Limb (tissue), 2 donors: ENCODE data around the gene RNF217.
"Not testable (repeated sequence)": the region's sequence is repeated elsewhere in the genome, so short reads cannot be mapped to it uniquely, and the experiment has no call there.

ENCODE experiments used
- DNase-seq, 2 donors: peaks; one replicate each; pipeline ENCODE4 v3.0.0-alpha.2; 2016; ENCODE audit errors: extremely low spot score in 2 of 2

RNF217 gene

DNA sequence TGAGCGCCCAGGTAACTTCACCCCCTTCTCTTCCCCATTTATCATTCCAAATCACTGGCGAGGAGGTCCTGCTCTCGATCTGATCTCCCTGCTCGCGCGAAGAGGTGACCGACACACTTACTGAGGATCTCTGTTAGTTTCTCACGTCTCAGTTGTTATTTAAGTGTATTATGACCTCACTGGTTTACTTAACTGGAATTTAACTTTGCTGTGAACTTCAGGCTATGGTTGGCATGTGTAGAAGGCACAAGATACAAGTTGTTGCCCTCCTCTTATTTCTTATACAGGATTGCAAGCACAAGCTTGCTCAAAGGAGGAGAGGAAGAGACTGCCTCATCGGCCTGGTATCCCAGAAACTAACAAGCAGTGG is 1.2 kb downstream of the RNF217 start:
- peak in 1 of 2 donors; percentile 13 for DNase-seq

DNA sequence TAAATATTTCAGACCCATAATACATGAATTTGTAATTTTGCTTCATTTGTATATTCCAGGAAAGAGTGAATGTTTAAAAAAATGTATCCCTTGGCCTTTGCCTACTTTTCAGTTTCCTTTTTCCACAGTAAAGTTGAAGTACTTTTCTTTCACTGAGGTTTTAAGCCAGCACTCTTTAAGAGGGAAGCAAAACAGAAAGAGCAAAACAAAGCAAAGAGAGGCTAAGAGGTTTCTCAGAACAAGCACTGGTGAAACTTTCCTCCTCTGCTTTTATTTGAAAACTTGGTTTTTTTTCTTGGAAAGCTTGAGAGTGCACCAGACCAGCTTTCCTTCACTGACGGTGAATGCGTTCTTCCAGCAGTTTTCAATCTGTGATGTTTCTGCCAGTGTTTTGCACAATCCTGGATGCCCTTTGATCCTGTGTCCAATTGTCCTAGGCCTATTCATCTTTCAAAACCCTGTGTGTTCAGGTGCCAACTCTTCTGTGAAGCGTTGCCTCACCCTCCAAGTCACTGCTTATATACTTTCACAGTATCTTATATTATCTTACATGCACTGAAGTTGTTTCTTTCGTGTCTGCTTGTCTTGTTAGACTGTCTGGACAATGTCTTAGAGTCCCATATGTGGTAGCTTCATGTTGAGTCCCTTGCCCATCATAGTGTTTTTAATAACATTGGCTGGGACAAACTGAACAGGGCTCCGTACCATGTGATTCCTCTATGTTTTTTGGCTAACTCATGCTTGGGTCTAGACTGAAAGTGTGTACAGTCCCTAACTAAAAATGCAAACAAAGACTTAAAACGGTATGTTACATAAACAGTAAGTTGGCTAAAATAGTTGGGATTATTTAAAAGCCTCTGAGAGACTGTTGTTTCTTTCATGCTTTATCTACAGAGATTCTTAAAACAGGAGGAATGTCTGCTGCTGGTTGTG is 1.9 kb downstream of the RNF217 start:
- DNase-seq: peak in 1 of 2 donors; percentile 11

DNA sequence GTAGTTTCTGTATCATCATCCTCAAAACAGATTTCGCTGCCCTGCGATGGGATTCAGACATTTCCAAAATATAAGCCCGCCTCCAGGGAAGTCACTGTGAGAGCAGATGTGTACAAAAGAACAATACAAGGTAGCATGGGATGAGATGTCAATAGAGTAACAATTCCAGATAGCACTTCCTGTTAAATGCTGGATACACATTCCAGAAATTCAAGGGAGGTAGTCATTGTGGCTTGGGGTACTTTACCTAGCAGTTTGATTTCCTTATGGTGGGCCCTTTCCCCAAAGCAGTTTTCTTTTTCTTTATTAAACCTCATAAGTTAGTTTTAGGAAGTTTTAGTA is 2.5 kb downstream of the RNF217 start:
- no peak for DNase-seq

DNA sequence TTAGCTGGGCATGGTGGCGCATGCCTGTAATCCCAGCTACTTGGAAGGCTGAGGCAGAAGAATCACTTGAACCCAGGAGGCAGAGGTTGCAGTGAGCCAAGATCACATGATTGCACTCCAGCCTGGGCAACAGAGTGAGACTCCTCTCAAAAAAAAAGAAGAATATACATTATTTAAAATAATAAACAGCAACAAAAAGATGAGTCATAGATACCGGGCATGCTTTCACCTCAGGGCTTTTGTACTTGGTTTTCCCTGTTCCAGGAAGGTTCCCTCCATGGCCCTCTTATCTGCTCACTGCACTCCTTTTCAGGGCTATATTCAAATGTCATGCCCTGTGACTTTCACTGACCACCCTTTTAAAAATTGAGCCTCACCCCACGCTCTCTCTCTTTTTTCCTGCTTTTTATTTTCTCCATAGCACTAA is 3.2 kb downstream of the RNF217 start:
- not testable (repeated sequence) for DNase-seq

DNA sequence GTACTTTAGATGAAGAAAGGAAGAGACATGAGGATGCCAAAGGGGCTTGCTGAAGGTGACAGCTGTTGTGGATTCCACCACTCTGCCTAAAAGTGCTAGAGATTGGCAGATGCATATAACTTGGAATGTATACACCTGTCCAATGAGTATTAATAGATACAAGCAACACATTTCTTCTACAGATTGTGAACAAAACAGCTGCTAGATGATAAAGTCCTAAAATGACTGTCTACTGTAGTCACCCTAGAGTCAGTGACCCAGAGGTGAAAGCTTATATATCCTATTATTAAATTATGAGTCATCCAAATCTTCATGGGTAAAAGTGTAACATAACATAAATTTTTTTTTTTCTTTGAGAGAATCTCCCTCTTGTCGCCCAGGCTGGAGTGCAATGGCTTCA is 5.2 kb downstream of the RNF217 start:
- DNase-seq: peak in 1 of 2 donors; percentile 7

DNA sequence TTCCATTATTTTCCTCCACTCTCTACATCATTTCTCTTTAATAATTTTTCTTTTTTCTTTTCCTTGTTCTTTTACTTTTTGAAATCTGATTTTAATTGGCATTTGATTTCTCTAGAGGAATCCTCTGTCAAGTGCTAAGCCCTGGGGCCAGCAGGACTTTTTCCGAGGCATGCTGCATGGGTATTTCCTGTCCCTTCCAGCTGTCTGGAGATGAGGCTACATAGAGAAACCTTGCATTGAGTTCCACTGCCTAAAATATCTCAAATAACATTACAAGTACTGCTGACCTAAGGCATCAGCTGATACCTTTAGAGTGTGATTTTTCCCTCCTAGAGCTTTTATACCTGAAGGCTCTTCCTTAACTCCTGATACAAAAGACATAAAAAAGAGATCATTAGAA is 6.2 kb downstream of the RNF217 start:
- peak in 1 of 2 donors; percentile 12 for DNase-seq

DNA sequence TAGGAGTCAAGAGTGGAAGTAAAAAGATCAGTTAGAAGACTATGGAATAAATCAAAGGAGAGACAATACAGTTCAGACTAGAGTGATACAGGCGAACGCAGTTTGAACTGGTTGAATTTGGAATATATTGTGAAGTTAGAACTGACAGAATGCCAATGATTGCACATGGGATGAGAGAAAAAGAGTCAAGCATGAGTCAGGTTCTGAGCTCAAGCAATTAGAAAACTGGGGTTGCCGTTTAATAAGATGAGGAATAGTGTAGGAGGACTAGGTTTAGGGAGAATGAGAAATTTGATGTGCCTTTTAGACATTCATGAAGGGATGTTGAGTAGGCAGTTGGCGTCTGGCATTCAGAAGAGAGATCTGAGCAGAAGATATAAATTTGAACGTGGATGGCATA is 8.0 kb downstream of the RNF217 start:
- no peak for DNase-seq

DNA sequence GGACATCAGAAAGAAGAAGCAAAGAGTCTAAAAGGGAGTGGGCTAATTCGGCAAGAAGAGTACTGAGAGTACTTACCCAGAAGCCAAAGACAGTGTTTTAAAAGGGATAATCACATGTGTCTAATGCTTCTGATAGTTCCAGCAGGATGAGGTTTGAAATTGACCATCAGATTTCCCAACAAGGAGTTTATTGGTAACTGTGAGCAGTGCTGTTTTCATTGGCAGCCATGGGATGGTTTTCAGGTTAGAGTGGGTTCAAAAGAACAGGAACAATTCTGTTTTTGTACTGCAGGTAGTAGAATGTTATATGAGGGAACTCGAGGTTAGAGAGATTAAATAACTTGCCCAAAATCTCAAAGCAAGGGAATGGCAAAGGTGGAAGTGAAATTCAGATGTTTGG is 8.5 kb downstream of the RNF217 start:
- no peak for DNase-seq

DNA sequence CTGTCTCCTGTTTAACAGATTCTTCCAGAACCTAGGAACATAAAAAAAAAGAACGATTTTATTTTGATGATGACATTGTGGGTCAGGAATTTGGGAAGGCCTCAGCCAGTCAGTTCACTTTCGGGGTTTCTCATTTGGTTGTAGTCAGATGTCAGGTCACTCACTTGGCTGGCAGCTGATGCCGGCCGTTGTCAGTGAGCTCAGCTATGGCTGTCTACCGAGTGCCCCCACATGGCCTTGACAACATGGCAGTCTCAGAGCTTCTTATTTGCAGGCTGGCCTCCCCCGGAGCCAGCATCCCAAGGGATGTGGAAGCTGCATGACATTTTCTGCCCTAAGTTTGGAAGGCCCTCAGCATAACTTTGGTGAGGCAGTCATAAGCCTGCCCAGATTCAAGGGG is 11.5 kb downstream of the RNF217 start:
- DNase-seq: no peak

DNA sequence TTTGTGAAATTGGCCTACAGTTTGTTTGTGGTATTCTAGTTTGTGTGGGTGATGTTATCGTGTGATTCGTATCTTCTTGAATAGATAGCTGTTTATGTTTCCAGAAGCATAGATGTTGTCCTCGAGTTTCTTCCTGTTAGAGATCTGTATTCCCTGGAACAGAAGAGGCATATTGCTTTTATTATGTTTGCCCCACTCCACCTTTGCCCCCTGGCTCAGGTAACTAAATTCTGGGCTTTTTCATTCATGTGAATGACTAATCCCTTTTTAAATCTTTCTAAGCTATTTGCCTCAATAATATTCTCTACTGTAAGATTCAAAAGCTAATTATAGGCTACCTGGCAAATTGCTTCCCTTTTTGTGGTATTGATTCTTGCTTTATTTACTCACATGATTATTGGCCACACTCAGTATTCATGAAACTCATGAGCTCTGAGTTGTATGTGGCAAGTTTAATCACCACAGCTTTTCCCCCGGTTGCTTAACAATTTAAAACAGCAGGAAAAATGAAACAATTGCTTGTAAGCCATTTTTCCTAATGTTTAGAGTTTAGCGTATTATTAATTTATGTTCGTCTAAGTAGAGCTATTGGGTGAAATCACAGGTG is 12.6 kb downstream of the RNF217 start:
- no peak for DNase-seq

DNA sequence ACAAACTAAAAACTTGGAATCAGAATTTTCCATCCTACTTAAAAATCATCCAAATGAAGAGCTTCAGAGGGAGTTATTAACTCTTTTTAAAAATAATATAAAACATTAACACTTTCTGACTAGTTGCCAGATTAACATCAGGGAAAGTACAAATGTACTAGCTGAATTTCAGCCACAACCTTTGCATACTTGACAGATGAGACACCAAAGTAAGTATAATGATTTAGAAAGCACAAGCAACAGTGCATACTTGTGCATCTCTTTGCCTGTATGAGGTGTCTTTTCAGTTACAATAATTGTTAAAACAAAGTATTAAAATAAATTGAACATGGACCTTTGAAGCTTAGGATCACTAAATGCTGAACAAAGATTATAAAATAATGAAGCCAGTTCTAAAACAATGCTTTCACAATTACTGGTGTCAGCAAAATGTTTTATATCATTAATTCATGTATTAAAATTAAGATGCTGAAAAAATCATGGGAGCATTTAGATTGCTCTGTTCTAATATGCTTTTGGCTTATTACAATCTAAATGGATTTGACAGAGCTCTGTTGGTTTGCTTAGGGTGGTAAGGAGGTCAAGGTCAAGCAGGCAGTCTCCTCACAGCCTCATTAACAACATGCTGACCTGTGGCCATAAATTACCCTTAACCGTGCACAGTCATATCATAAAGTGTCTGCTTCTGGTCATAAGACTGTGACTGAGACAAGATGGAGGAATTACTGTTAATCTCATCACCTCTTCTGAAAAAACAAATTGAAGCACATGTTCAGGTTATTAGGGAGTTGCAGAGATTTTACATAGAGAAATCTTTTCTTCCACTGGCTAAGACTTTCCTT is 15.1 kb downstream of the RNF217 start:
- no peak for DNase-seq

DNA sequence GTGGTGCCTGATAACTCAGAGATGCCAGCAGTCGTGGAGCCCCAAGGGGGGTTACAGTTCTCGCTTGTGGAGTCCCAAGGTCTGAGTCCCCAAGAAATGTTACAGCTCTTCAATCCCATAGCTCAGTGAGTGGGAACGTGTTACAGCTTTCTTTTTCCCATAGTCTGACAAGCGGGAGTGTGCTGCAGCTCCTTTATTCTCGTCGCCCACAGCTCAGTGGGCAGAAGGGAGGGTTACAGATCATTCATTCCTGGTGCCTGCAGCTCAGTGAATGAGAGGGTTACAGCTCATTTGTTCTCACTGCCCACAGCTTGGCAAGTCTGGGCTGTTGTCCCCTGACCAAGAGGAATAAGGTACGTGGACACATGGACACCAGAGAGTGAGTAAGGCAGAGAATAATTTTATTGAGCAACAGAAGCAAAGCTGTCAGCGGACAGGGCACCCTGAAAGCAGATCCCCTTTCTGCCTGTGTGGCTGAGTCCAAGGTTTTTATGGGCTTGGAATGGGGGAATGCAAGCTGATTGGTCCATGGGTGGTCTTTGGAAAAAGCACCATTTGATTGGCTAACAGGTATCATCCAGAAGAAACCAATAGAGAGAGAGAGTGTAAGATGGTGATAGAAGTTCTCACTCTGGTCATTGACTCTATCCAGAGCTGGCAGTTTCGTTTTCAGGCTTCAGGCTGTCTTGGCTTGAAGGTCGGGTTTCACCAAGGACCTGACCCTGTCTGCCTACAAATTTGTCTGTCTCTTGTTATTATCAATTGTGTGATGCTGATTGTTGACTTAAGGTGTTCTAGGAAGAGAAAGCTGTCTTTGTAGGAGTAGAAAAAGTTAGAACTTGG is 16.4 kb downstream of the RNF217 start:
- DNase-seq: no peak

DNA sequence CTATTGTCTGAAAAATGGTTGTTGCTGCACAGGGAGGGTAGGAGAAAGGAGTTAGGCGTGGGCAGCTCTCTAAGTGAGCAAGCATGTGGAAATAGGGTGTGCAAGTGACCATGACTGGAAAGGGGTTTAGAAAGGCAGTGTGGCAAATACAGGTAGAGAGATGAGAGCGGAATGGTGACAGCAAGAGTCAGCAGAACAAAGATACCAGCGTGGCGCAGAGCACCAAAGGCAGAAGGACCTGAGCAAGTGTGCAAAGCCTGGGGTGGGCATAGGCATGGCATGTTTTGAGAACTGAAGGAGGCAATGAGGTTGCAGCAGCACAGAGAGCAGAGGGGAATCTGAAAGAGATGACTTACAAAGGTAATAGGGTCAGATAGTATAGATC is 17.0 kb downstream of the RNF217 start:
- no peak for DNase-seq

DNA sequence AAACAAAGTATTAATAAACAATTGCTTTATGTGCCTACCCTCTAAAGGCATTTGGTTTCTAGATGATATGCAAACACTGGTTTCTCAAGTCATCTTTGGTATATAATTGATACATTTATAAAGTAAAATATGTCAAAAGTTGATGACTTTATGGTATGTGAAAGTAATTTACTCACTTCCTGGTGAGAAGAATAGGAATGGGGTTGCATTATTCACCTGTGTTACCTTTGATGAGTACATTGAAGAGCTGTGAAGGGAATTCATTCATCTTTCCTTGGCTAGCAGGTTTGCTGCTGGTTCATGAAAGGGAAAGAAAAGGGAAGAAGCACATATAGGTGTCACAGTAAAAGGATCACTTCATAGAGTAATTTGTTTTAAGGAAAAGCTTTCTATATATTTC is 20.4 kb downstream of the RNF217 start:
- DNase-seq: no peak

DNA sequence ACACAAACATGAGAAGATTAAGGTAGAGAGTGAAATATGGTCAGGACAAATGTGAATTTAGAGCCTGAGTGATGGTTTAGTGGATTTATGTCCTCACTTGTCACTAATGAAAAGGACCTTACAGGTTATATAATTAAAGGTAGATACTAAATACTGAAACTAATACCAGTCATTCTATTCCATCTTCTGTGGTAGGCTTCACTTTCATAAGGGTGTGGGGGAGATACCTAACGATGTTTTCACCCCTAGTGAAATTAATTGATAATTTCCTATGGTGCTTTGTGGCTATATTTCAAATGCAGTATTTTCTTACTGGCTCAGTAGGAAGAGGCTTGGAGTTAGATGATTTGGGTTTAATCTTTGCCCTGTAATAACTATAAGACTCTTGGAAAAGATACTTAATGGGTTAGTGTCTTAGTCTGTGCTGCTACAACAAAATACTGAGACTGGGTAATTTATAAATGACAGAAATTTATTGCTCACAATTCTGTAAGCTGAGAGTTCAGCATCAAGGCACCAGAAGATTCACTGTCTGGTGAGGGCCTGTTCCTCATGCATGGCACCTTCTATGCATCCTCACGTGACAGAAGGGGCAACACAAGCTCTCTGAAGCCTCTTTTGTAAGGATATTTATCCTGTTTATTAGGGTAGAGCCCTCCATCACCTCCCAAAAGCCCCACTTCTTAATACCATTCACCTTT is 21.3 kb downstream of the RNF217 start:
- DNase-seq: no peak

DNA sequence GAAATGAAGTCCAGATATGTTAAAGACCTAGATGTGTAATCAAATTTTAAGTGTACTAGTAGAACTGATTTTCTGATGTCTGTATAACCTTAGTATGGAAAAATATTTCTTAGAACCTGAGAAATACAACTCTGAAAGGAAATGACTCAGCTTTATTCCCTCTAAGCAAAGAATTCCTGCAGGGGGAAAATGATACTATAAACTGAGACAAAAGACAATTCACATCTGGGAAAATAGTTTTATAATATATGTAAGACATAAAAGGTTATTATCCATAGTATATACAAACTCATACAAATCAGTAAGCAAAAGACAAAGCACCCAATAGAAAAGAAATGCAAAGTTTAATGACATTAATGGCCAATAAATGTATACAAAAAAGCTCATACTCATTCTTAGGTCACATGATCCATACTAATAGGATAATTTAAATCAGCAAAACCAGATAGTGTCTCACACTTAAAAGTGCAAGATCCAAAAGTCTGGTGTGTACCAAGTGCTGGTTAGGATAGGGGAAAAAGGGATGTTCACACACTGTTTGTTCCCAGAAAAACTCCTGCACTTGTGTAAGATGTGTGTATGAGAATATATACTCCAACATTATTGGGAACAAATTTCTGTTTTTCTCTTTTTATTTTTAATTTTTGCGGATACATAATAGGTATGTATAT is 22.6 kb downstream of the RNF217 start:
- no peak for DNase-seq

DNA sequence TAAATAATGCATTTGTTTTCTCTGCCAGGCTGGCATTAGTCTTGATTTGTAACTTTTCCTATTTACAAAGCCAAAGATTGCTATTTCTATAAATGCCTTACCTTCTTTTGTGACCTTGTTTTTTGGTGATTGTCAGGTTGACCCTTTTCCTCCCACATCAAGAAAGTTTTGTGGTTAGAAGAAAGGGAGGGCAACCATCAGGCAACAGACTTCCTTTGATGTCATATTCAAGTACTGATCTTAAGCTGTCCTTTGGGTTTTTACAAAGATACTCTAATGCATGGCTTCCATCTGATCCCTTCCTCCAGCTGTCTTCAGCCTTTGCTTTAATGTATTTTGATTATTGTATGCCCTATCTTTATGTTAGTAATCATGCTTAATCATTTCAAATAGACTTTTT is 23.9 kb downstream of the RNF217 start:
- DNase-seq: no peak

DNA sequence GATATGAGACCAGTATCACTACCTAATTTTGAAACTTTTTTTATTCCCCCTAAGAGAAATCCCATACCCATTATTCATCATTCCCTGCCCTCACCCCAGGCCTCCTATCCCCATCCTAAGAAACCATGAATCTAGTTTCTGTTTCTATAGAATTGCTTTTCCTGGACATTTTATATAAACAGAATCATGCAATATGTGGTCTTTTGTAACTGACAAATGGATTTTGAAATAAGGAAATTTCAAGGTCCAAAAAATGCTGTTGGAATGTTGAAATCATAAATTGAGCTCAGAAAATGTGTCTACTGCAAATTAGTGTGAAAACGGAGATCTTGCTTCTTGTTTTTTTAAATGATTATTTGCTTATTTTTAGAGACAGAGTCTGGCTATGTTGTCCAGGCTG is 25.1 kb downstream of the RNF217 start:
- no peak for DNase-seq

DNA sequence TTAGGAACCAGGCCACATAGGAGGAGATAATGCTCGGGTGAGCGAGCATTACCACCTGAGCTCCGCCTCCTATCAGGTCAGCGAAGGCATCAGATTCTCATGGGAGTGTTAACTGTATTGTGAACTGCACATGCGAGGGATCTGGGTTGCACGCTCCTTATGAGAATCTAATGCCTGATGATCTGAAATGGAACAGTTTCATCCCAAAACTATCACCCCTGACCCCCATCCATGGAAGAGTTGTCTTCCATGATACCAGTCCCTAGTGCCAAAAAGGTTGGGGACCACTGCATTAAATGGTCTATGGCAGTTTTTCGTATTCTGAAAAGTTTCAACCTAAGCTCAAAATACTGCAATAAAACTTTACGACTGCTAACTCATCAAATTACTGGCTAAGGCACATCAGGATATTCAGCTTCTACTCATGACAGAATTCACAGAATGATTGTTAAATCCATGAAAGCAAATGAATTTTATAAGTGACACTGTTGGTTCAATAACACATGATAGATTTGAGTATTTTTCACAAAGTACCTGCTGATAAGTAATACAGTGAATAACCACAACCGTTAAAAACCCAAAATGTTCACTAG is 25.9 kb downstream of the RNF217 start:
- DNase-seq: no peak
